ENCODE measurements around the gene CACFD1. TPM values are rescaled to one million over a fixed set of nuclear protein-coding genes. Genes with fewer than 3 reads are reported as not detected.

CACFD1 gene
- total RNA-seq = 2.7 and 5.9 TPM in 2 replicates

GRCh38 chr9:133459476-133460404 is at the start of gene CACFD1:
Gene CACFD1, plus strand, starts transcription at chr9:133459978. Its CDS starts 89 bp downstream, at chr9:133460067.

GRCh38 chr9:133417541-133418461 is 42.0 kb upstream of the CACFD1 start, which contains the start of gene REXO4:
Gene REXO4, minus strand, starts transcription at chr9:133418010. Its CDS starts 166 bp downstream, at chr9:133417844.

GRCh38 chr9:133421615-133422542 is 37.9 kb upstream of the CACFD1 start, which contains the start of gene ADAMTS13:
Gene ADAMTS13, plus strand, starts transcription at chr9:133422367. Its CDS starts 77 bp downstream, at chr9:133422444.

GRCh38 chr9:133478851-133479711 is 19.3 kb downstream of the CACFD1 start, which contains the start of gene SLC2A6:
Gene SLC2A6, minus strand, starts transcription at chr9:133479099. Its CDS starts 40 bp downstream, at chr9:133479059.

Other genes with a start within 250 kb of the CACFD1 start
- gene ABO, start 184.8 kb upstream of the CACFD1 start, total RNA-seq = not detected in 2 replicates
- gene SURF6, start 123.8 kb upstream of the CACFD1 start, total RNA-seq = 7.6 and 15.1 TPM in 2 replicates
- gene MED22, start 111.8 kb upstream of the CACFD1 start, total RNA-seq = 13.5 and 15.1 TPM in 2 replicates
- 2,629 and 3,058 TPM in 2 replicates for gene RPL7A, start 111.8 kb upstream of the CACFD1 start, total RNA-seq
- gene SURF1, start 103.5 kb upstream of the CACFD1 start, total RNA-seq = 35.5 and 40.3 TPM in 2 replicates
- gene SURF2, start 103.4 kb upstream of the CACFD1 start, total RNA-seq = 10.1 and 26.1 TPM in 2 replicates
- gene SURF4, start 83.9 kb upstream of the CACFD1 start, total RNA-seq = 726 and 791 TPM in 2 replicates
- gene STKLD1, start 83.6 kb upstream of the CACFD1 start, total RNA-seq = 0.19 and 0.85 TPM in 2 replicates
- 14.7 and 27.8 TPM in 2 replicates for gene REXO4, start 42.0 kb upstream of the CACFD1 start, total RNA-seq
- gene ADAMTS13, start 37.6 kb upstream of the CACFD1 start, total RNA-seq = 1.2 and 1.4 TPM in 2 replicates
- gene SLC2A6, start 19.1 kb downstream of the CACFD1 start, total RNA-seq = 11.3 and 21.1 TPM in 2 replicates
- not detected in 2 replicates for gene MYMK, start 65.0 kb downstream of the CACFD1 start, total RNA-seq
- gene ADAMTSL2, start 74.7 kb downstream of the CACFD1 start, total RNA-seq = 1.2 and 2.8 TPM in 2 replicates
- under 0.01 TPM in 1 of 2 replicates, not detected in the other for gene FAM163B, start 149.4 kb downstream of the CACFD1 start, total RNA-seq
- not detected in 2 replicates for gene DBH, start 176.4 kb downstream of the CACFD1 start, total RNA-seq

All from regular cardiac myocyte (primary cell).